Epithelial cell of proximal tubule (primary cell): Measurements from ENCODE around the gene RETREG1. TPM values are rescaled to one million over a fixed set of nuclear protein-coding genes. Genes with fewer than 3 reads are reported as not detected.

Experiments used
- DNase-seq: peaks from one replicate; pipeline ENCODE4 v3.0.0-alpha.2; 2011; ENCODE audit warnings: low read depth
- H3K4me3 ChIP-seq: 2 replicates; pipeline ENCODE4 v1.5.1; 2011; ENCODE audit warnings: low read depth, mild to moderate bottlenecking, low read length
- CTCF ChIP-seq: conservative IDR thresholded peaks from 2 replicates; pipeline ENCODE4 v1.5.1; 2012; ENCODE audit warnings: low read depth, mild to moderate bottlenecking, low read length
- total RNA-seq: library from RNA; depleted of rRNA; stranded (reverse); fragments of >200 nt; gene quantifications from 2 replicates; pipeline ENCODE4 v1.2.3, GENCODE V29; 2015

RETREG1 gene
- total RNA-seq, 1 donor from 2014 or later: 17.5 TPM

- no peak for DNase-seq
Observed at GRCh38 chr5:16593628-16594027, 23.2 kb downstream of the RETREG1 start.

GRCh38 chr5:16593013-16593412 is 23.8 kb downstream of the RETREG1 start:
- peak; percentile 19 for DNase-seq

More at GRCh38 chr5:16593628-16594027, 23.2 kb downstream of the RETREG1 start:
- no peak for TF ChIP-seq CTCF
- no peak overlapping the region for H3K4me3 ChIP-seq

GRCh38 chr5:16592255-16592654 is 24.5 kb downstream of the RETREG1 start:
- TF ChIP-seq CTCF: no peak
- no peak for DNase-seq
- H3K4me3 ChIP-seq: no peak overlapping the region

More at GRCh38 chr5:16593013-16593412, 23.8 kb downstream of the RETREG1 start:
- no peak overlapping the region for H3K4me3 ChIP-seq
- TF ChIP-seq CTCF: no peak

- no peak overlapping the region for H3K4me3 ChIP-seq
- DNase-seq: no peak
- no peak for TF ChIP-seq CTCF
Observed at GRCh38 chr5:16590685-16591084, 26.1 kb downstream of the RETREG1 start.

GRCh38 chr5:16589658-16590057 is 27.1 kb downstream of the RETREG1 start:
- TF ChIP-seq CTCF: no peak
- no peak overlapping the region for H3K4me3 ChIP-seq

GRCh38 chr5:16588434-16589214 is 28.2 kb downstream of the RETREG1 start:
- no peak for DNase-seq
- no peak for TF ChIP-seq CTCF
- no peak overlapping the region for H3K4me3 ChIP-seq

More at GRCh38 chr5:16589658-16590057, 27.1 kb downstream of the RETREG1 start:
- DNase-seq: no peak

- DNase-seq: no peak
- no peak overlapping the region for H3K4me3 ChIP-seq
- no peak for TF ChIP-seq CTCF
Observed at GRCh38 chr5:16586556-16586955, 30.2 kb downstream of the RETREG1 start.
